ENCODE measurements around the gene HMG20B. TPM values are rescaled to one million over a fixed set of nuclear protein-coding genes. Genes with fewer than 3 reads are reported as not detected.

HMG20B gene
- total and polyA plus RNA-seq, 2 of the 8 experiments (the other 6 are each of a cell fraction or from before 2014, with no cell fraction given): 42.9 to 74.2 TPM

GRCh38 chr19:3626473-3627350 is 54.0 kb downstream of the HMG20B start, which contains the start of gene CACTIN (continued):
- TF ChIP-seq ATF3 (IDR thresholded peaks at IDR 0.05; ENCODE audit: insufficient read depth, low read depth, low read length) (peak; percentile 82), E2F6 (IDR thresholded peaks at IDR 0.05) (no peak), HDAC2 (IDR thresholded peaks at IDR 0.05; ENCODE audit: borderline replicate concordance in 1 of 2, low read depth in 2 of 2, low read length in 2 of 2) (no peak; a peak in 1 of 4 replicates), GTF2F1 (IDR thresholded peaks at IDR 0.05; ENCODE audit: borderline replicate concordance, low read depth, low read length) (0 out of 2 replicates have a peak, but pooled peaks have one; percentile 20), NRF1 (IDR thresholded peaks at IDR 0.05; ENCODE audit: low read depth, low read length) (no peak), TAF7 (optimal IDR thresholded peaks at IDR 0.05; ENCODE audit: borderline replicate concordance, low read depth, low read length) (peak; percentile 84), POU5F1 (IDR thresholded peaks at IDR 0.05; ENCODE audit: low read depth, low read length) (no peak), BACH1 (IDR thresholded peaks at IDR 0.05; ENCODE audit: low read length) (no peak), ASH2L (IDR thresholded peaks at IDR 0.05; ENCODE audit: low read length) (peak; percentile 93), CREB1 (IDR thresholded peaks at IDR 0.05) (peak; percentile 48), TBP (IDR thresholded peaks at IDR 0.05; ENCODE audit: low read depth, low read length) (peak; percentile 75), RAD21 (IDR thresholded peaks at IDR 0.05 in 1 of 2, conservative IDR thresholded peaks at IDR 0.05 in 1 of 2; ENCODE audit: low read depth in 2 of 2, low read length in 2 of 2) (no peak), FOSL1 (IDR thresholded peaks at IDR 0.05; ENCODE audit: insufficient read depth, low read depth, low read length) (no peak), EP300 (IDR thresholded peaks at IDR 0.05; ENCODE audit: borderline replicate concordance in 1 of 2, low read depth in 2 of 2, low read length in 2 of 2) (0 out of 3 replicates have a peak, but pooled peaks of 1 of the 2 experiments have one; percentile 19), YY1 (IDR thresholded peaks at IDR 0.05; ENCODE audit: low read depth, low read length) (0 out of 2 replicates have a peak, but pooled peaks have one; percentile 14), PHF8 (conservative IDR thresholded peaks at IDR 0.05; ENCODE audit: low read depth, low read length) (peak; percentile 99), EZH2 (IDR thresholded peaks at IDR 0.05; ENCODE audit: low read depth, low read length, severe bottlenecking) (no peak), CHD1 (IDR thresholded peaks at IDR 0.05; ENCODE audit: low read depth, low read length) (no peak), GABPA (IDR thresholded peaks at IDR 0.05; ENCODE audit: borderline replicate concordance, insufficient read depth, low read length) (no peak)
